ENCODE data around the gene SH2D4B.

GRCh38 chr10:80544316-80544953 lies 6.7 kb downstream of the SH2D4B start:
- TF ChIP-seq CTCF (IDR thresholded peaks at IDR 0.05) (no peak), POLR2A (IDR thresholded peaks at IDR 0.05) (no peak)

All from esophagus squamous epithelium (tissue), 4 donors.